ENCODE data around the gene NSMCE4A. TPM values are rescaled to one million over a fixed set of nuclear protein-coding genes. Genes with fewer than 3 reads are reported as not detected.

The NSMCE4A gene
- total and polyA plus RNA-seq, 2 of the 4 experiments (the other 2 are of a cell fraction): 13.4 to 33.2 TPM

GRCh38 chr10:121976607-121977006, 1.6 kb upstream of the NSMCE4A start:
- H3K79me1 ChIP-seq (ENCODE audit: low read depth in 1 of 2, low read length in 2 of 2): peaks cover 5 to 13% of the 10 kb centered on the region in 2 experiments
- H2BK20ac ChIP-seq (ENCODE audit: low read depth, low read length): no peak overlapping the region
- no peak overlapping the region for H2AFZ ChIP-seq (replicated peaks; ENCODE audit: low read length, poor library complexity)
- H3K9me1 ChIP-seq (ENCODE audit: insufficient read depth, low read length): peaks cover 3% of the 10 kb centered on the region; the same call in 1 of the 2 replicates
- no peak overlapping the region for H3K4ac ChIP-seq (ENCODE audit: low read depth, low read length)
- H3K27ac ChIP-seq (ENCODE audit: insufficient read depth, low read length): no peak overlapping the region
- no peak overlapping the region for H3K23ac ChIP-seq (ENCODE audit: low read depth, low read length)
- ATAC-seq (ENCODE audit: low read depth) (no peak), DNase-seq (no peak)
- no peak overlapping the region for H3K18ac ChIP-seq (ENCODE audit: low read depth, low read length)
- H2BK5ac ChIP-seq (ENCODE audit: low read depth, low read length, poor library complexity, severe bottlenecking): no peak overlapping the region
- POLR2A ChIA-PET (ENCODE audit: unreplicated experiment): no interaction called here
- H4K20me1 ChIP-seq (ENCODE audit: insufficient read depth, low read length): no peaks in the 10 kb centered on the region
- H3K4me1 ChIP-seq (ENCODE audit: control insufficient read depth, insufficient read depth, low read length): peaks cover 2% of the 10 kb centered on the region; the same call in 1 of the 2 replicates
- H2AK5ac ChIP-seq (ENCODE audit: low read depth, low read length): no peak overlapping the region
- no peak overlapping the region for H2BK15ac ChIP-seq (ENCODE audit: low read depth, low read length)
- BruUV-seq (replicated peaks): no TSS peak
- no peak overlapping the region for H3K14ac ChIP-seq (replicated peaks; ENCODE audit: low read depth, low read length)
- WGBS, 2 experiments (ENCODE audit: extremely low coverage in 2 of 2, insufficient read length in 1 of 2): 92% methylated on average over 2 of the region's 6 CpGs; no CpG with 5 or more reads in 1 of the 2 experiments
- H3K9ac ChIP-seq (ENCODE audit: low read depth, low read length): no peak overlapping the region
- no peak overlapping the region for H2BK120ac ChIP-seq (ENCODE audit: low read depth, low read length)
- no peak overlapping the region for H4K5ac ChIP-seq (ENCODE audit: low read depth, low read length)
- H3K56ac ChIP-seq (ENCODE audit: extremely low read depth, insufficient read depth, low read length): no peak overlapping the region
- no peak overlapping the region for H3K4me3 ChIP-seq (ENCODE audit: insufficient read depth, low read depth, low read length)
- intact Hi-C loops (cut with micrococcal nuclease) (no loop called here), in situ Hi-C loops (cut with MboI; ENCODE audit: low sequenced_read_pairs) (no loop called here), dilution Hi-C loops (cut with HindIII; ENCODE audit: low sequenced_read_pairs, unreplicated experiment) (no loop called here)
- no peaks in the 10 kb centered on the region for H3K9me3 ChIP-seq (ENCODE audit: control insufficient read depth, insufficient read depth, low read length)
- H3K27me3 ChIP-seq (ENCODE audit: control insufficient read depth, insufficient read depth, low read length): no peaks in the 10 kb centered on the region
- H4K91ac ChIP-seq (ENCODE audit: insufficient read depth, low read depth, low read length): no peak overlapping the region
- no peak overlapping the region for H4K8ac ChIP-seq (ENCODE audit: low read depth in 2 of 2, low read length in 2 of 2)
- no peak overlapping the region for H3K4me2 ChIP-seq (ENCODE audit: low read depth, low read length)
- CTCF ChIA-PET: no interaction called here
- no peak overlapping the region for H2AK9ac ChIP-seq (replicated peaks; ENCODE audit: low read depth, low read length, poor library complexity)
- TF ChIP-seq POLR2A (IDR thresholded peaks at IDR 0.05; ENCODE audit: low read depth, low read length) (no peak), CEBPB (IDR thresholded peaks at IDR 0.05; ENCODE audit: low read depth, low read length) (no peak), SMC3 (IDR thresholded peaks at IDR 0.05; ENCODE audit: low read depth, low read length) (no peak), RAD21 (IDR thresholded peaks at IDR 0.05; ENCODE audit: low read length) (no peak), NFE2L2 (IDR thresholded peaks at IDR 0.05; ENCODE audit: low read depth, low read length) (no peak), MAFK (IDR thresholded peaks at IDR 0.05; ENCODE audit: low read depth, low read length) (no peak), ELK1 (IDR thresholded peaks at IDR 0.05; ENCODE audit: borderline replicate concordance, low read depth, low read length) (no peak), MXI1 (IDR thresholded peaks at IDR 0.05; ENCODE audit: borderline replicate concordance, low read depth, low read length) (no peak)
- H3K36me3 ChIP-seq (ENCODE audit: control insufficient read depth, insufficient read depth, low read length): no peaks in the 10 kb centered on the region

Measured in IMR-90 (cell line).